Measurements from ENCODE around the gene BAAT. TPM values are rescaled to one million over a fixed set of nuclear protein-coding genes. Genes with fewer than 3 reads are reported as not detected.

The BAAT gene
- total RNA-seq, 1 experiment from 2014 or later = 0.25 TPM

DNA sequence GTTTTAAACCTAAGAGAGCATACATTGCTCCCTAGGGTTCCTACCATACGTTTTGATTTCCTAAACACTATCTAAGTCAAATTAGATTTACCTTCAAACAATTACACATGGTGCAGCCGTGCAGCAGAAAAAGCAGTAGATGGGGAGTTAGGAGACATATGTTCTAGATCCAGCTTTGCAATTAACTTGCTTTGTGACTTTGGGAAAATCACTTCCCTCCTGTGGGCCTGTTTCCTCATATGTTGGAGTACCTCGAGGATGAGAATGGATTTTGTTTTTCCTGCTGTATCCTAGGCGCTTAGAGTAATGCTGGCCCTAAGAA is 12.9 kb upstream of the BAAT start:
- Histone ChIP-seq H3K4me2 (ENCODE audit: low read length) (peak overlapping the region; percentile 86), H2AFZ (ENCODE audit: low read depth, low read length, poor library complexity, severe bottlenecking) (no peak overlapping the region), H3K4me1 (ENCODE audit: control insufficient read depth in 1 of 2, insufficient read depth in 2 of 2, low read length in 2 of 2) (peaks cover 3 to 10% of the 10 kb centered on the region in 2 experiments; a peak in 3 of 4 replicates), H3K9me2 (ENCODE audit: insufficient read depth) (no peaks in the 10 kb centered on the region), H3K36me3 (ENCODE audit: control insufficient read depth in 1 of 2, insufficient read depth in 2 of 2, low read length in 2 of 2) (peaks cover 17 to 43% of the 10 kb centered on the region in 2 experiments), H3K4me3 (replicated peaks in 1 of 2; ENCODE audit: low read depth in 1 of 2, low read length in 2 of 2) (peak overlapping the region; percentile 71 to 92), H3K79me2 (ENCODE audit: insufficient read depth, low read length) (peaks cover 82% of the 10 kb centered on the region), H3K27ac (ENCODE audit: low read depth, low read length) (peak overlapping the region; percentile 44; the same call in 1 of the 2 replicates), H4K20me1 (ENCODE audit: insufficient read depth) (no peaks in the 10 kb centered on the region), H3K9me3 (ENCODE audit: control insufficient read depth in 1 of 2, insufficient read depth in 1 of 2, low read depth in 1 of 2, low read length in 2 of 2) (no peaks in the 10 kb centered on the region), H3K9ac (ENCODE audit: low read length) (peak overlapping the region; percentile 88), H3K27me3 (ENCODE audit: insufficient read depth, low read length) (no peaks in the 10 kb centered on the region)
- TF ChIP-seq RAD21 (IDR thresholded peaks at IDR 0.05; ENCODE audit: low read depth) = no peak
- TF ChIP-seq, protein P1, sequence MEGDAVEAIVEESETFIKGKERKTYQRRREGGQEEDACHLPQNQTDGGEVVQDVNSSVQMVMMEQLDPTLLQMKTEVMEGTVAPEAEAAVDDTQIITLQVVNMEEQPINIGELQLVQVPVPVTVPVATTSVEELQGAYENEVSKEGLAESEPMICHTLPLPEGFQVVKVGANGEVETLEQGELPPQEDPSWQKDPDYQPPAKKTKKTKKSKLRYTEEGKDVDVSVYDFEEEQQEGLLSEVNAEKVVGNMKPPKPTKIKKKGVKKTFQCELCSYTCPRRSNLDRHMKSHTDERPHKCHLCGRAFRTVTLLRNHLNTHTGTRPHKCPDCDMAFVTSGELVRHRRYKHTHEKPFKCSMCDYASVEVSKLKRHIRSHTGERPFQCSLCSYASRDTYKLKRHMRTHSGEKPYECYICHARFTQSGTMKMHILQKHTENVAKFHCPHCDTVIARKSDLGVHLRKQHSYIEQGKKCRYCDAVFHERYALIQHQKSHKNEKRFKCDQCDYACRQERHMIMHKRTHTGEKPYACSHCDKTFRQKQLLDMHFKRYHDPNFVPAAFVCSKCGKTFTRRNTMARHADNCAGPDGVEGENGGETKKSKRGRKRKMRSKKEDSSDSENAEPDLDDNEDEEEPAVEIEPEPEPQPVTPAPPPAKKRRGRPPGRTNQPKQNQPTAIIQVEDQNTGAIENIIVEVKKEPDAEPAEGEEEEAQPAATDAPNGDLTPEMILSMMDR (IDR thresholded peaks at IDR 0.05 in 2 of 3, conservative IDR thresholded peaks at IDR 0.05 in 1 of 3; ENCODE audit: borderline replicate concordance in 1 of 3, insufficient read depth in 1 of 3, low read depth in 2 of 3, low read length in 2 of 3) = no peak
- no peak for TF ChIP-seq FOSL1 (IDR thresholded peaks at IDR 0.05; ENCODE audit: low read depth)
- TF ChIP-seq, protein P2, sequence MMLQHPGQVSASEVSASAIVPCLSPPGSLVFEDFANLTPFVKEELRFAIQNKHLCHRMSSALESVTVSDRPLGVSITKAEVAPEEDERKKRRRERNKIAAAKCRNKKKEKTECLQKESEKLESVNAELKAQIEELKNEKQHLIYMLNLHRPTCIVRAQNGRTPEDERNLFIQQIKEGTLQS (IDR thresholded peaks at IDR 0.05) = no peak
- TF ChIP-seq CEBPB (IDR thresholded peaks at IDR 0.05; ENCODE audit: low read depth) = no peak
- TF ChIP-seq SIN3A (IDR thresholded peaks at IDR 0.05; ENCODE audit: low read depth) = no peak
- ChIA-PET CTCF (interaction anchor here (2.3 kb wide), 1 partner anchor 9 kb away, joined by 18 read pairs; no protein-coding TSS in a partner anchor), POLR2A (no interaction called here), RAD21 (ENCODE audit: low non-redundant PET in 1 of 2, low total read pairs in 2 of 2, uncharacterized antibody in 2 of 2, unreplicated experiment in 2 of 2) (no interaction called here)
- intact Hi-C loops (cut with micrococcal nuclease) = loop anchor here (5.0 kb wide), 2 partner anchors 135 to 795 kb away; partner anchors contain the start of gene RNF20
- no peak for ATAC-seq
- no peak for DNase-seq (ENCODE audit: low read depth, low spot score)
- no TSS peak for BruUV-seq (replicated peaks)

DNA sequence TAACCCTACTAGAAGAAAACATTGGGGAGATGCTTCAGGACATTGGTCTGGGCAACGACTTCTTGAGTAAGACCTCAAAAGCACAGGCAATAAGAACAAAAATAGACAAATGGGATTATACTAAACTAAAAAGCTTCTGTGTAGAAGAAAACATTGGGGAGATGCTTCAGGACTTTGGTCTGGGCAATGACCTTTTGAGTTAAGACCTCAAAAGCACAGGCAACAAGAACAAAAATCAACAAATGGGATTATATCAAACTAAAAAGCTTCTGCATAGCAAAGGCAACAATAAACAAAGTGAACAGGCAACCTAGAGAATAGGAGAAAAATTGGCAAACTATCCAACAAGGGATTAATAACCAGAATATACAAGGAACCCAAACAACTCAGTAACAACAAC is 9.9 kb upstream of the BAAT start:
- peaks cover under 1 to 8% of the 10 kb centered on the region in 2 experiments; a peak in 3 of 4 replicates for H3K4me1 ChIP-seq (ENCODE audit: control insufficient read depth in 1 of 2, insufficient read depth in 2 of 2, low read length in 2 of 2)
- ChIA-PET CTCF (no interaction called here), RAD21 (ENCODE audit: low non-redundant PET in 1 of 2, low total read pairs in 2 of 2, uncharacterized antibody in 2 of 2, unreplicated experiment in 2 of 2) (no interaction called here), POLR2A (no interaction called here)
- H4K20me1 ChIP-seq (ENCODE audit: insufficient read depth) = peaks cover 16% of the 10 kb centered on the region; the same call in 1 of the 2 replicates
- H3K79me2 ChIP-seq (ENCODE audit: insufficient read depth, low read length) = peaks cover 90% of the 10 kb centered on the region
- no peak for TF ChIP-seq EGR1 (IDR thresholded peaks at IDR 0.05; ENCODE audit: low read depth)
- TF ChIP-seq, protein P1 (IDR thresholded peaks at IDR 0.05 in 2 of 3, conservative IDR thresholded peaks at IDR 0.05 in 1 of 3; ENCODE audit: borderline replicate concordance in 1 of 3, insufficient read depth in 1 of 3, low read depth in 2 of 3, low read length in 2 of 3) = no peak
- H3K27me3 ChIP-seq (ENCODE audit: insufficient read depth, low read length) = no peaks in the 10 kb centered on the region
- no peak for ATAC-seq
- H3K36me3 ChIP-seq (ENCODE audit: control insufficient read depth in 1 of 2, insufficient read depth in 2 of 2, low read length in 2 of 2) = peaks cover 8 to 26% of the 10 kb centered on the region in 2 experiments; a peak in 3 of 4 replicates
- H3K27ac ChIP-seq (ENCODE audit: low read depth, low read length) = no peak overlapping the region
- no peak overlapping the region for H2AFZ ChIP-seq (ENCODE audit: low read depth, low read length, poor library complexity, severe bottlenecking)
- no peak overlapping the region for H3K9ac ChIP-seq (ENCODE audit: low read length)
- H3K9me2 ChIP-seq (ENCODE audit: insufficient read depth) = no peaks in the 10 kb centered on the region
- H3K4me3 ChIP-seq (replicated peaks in 1 of 2; ENCODE audit: low read depth in 1 of 2, low read length in 2 of 2) = no peak overlapping the region
- DNase-seq (ENCODE audit: low read depth, low spot score) = no peak
- intact Hi-C loops (cut with micrococcal nuclease) = loop anchor here (5.0 kb wide), 2 partner anchors 138 to 792 kb away; partner anchors contain the start of gene RNF20
- H3K4me2 ChIP-seq (ENCODE audit: low read length) = no peak overlapping the region
- no TSS peak for BruUV-seq (replicated peaks)
- H3K9me3 ChIP-seq (ENCODE audit: control insufficient read depth in 1 of 2, insufficient read depth in 1 of 2, low read depth in 1 of 2, low read length in 2 of 2) = no peaks in the 10 kb centered on the region
